Activated CD8-positive, alpha-beta memory T cell treated with anti-CD3 and anti-CD28 coated beads, Interleukin-2, amount 50 U/mL, for 1 hour (primary cell): ENCODE results near the gene FRYL.
"Not testable (repeated sequence)": the region's sequence is repeated elsewhere in the genome, so short reads cannot be mapped to it uniquely, and the experiment has no call there.

ENCODE experiments used
- DNase-seq: peaks from one replicate; pipeline ENCODE4 v3.0.0-alpha.2; 2020; ENCODE audit errors: extremely low read depth

FRYL gene

DNA sequence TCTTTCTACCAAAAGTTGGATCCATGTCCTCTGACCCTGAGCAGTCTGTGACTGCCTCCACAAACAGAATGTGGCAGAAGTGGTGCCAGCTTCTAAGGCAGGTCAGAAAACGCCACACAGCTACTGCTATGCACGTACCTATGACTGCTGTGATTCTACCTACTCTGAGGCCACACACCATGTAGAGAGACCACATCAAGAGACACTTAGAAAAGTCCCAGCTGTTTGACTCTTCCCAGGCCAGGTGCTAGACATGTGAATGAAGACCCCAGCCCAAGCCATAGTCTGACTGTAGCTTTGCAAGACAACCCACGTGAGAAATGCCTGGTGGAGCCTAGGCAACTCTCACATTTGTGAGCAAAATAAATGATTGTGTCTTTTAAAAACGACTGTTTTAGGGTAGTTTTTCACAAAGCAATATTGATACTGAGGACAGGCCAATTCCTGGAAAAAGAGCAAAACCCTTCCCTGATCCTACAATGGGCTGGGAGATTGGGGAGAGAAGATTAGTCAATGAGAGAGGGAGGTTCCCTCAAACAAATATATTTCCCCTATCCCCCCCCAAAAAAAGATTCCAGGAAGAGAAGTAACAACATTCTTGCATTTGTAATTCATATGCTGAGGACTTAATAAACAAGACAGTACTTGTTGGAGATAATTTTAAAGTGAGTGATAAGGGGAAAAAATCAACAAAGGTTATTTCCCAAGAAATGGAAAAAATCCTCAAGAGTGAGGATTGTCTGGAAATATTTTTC lies 33.3 kb downstream of the FRYL start:
- DNase-seq, result no peak

DNA sequence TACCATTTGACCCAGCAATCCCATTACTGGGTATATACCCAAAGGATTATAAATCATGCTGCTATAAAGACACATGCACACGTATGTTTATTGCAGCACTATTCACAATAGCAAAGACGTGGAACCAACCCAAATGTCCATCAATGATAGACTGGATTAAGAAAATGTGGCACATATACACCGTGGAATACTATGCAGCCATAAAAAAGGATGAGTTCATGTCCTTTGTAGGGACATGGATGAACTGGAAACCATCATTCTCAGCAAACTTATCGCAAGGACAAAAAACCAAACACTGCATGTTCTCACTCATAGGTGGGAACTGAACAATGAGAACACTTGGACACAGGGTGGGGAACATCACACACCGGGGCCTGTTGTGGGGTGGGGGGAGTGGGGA lies 34.9 kb downstream of the FRYL start:
- not testable (repeated sequence) for DNase-seq

DNA sequence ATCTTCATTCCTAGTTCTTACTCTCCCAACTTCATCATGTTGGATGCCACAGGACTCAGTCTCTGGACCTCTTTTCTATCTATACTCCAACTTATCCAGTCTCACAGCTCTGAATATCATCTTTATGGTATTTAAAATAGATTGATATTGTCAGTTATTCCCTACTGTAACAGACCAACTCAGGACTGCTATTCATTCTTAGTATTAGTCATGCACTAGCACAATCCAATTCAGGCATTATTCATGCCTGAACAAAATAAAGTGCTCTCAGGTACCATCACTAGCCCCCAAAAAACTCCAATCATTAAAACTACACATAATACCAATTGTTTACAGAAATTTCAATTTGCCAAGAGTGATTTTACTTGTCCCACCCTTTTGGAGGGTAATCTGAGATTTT lies 37.7 kb downstream of the FRYL start:
- no peak for DNase-seq

DNA sequence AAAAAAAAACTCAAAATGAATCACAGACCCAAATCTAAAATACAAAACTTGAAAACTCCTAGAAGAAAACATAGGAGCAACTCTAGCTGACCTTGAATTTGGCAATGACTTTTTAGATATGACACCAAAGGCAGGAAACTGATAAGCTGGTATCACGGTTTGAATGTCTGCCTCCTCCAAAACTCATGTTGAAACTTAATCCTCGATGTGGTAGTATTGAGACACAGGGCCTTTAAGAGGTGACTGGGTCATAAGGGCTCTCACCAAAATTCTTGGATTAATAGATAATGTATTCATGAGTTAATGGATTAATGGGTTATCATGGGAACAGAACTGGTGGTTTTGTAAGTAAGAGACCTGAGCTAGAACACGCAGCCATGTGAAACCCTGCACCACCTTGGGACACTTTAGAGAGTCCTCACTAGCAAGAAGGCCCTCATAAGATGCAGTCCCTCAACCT lies 40.5 kb downstream of the FRYL start:
- no peak for DNase-seq

DNA sequence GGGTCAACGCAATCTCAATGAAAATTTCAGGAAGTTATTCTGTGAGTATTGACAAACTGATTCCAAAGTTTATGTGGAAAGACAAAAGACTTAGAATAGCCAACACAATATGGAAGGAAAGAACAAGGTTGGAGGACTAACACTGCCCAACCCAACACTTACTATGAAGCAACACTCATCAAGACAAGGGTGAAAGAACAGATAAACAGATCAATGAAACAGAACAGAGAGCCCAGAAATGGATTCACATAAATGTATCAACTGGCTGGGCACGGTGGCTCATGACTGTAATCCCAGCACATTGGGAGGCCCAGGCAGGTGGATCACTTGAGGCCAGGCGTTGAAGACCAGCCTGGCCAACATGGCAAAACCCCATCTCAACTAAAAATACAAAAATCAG lies 41.2 kb downstream of the FRYL start:
- DNase-seq, result no peak

- DNase-seq, result not testable (repeated sequence)
Observed at GRCh38 chr4:48728906-48729496, 51.1 kb downstream of the FRYL start.

- no peak for DNase-seq
Observed at GRCh38 chr4:48727666-48728459, 52.2 kb downstream of the FRYL start.

GRCh38 chr4:48725414-48725813 lies 54.7 kb downstream of the FRYL start:
- DNase-seq, result no peak

- no peak for DNase-seq
Observed at GRCh38 chr4:48722509-48723446, 57.3 kb downstream of the FRYL start.

DNA sequence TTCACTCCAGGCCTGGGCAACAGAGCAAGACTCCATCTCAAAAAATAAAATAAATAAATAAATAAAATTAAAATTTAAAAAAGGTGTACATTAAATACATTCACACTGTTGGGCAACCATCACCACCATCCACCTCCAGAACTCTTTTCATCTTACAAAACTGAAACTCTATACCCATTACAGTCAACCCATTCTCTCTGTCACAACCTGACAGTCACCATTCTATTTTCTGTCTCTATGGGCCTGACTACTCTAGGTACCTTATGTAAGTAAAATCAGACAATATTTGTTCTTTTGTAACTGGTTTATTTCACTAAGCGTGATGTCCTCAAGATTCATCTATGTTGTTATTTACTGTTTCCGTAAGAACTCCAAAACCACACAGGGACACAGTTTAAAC lies 59.6 kb downstream of the FRYL start:
- no peak for DNase-seq

DNA sequence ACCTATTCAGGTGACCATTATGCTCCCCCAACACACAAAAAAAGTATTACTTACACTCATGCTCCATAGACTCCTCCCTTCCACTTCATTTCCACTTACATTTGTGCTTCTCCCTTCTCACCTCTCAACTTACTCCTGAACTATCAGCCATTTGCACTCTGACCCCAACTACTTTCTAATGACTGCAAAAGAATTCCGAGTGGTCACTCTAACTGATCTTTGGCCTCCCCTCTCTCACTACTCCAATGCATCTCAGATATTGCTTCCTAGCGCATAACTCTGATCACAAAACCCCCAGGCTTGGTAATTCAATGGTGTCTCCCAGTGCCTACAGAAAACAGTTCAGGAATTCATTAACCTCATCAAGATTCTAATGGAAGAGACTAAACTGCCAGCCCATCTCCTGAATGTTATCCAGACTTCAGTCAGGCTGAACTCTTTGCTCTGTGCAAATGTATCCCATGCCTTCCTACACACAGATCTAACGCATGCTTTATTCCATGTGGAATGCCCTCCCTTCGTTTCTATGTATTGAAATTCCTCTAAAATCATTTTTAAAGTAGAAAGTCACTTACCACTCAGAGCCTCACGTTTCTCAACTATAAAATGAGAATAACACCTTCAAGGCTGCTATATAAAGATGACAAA lies 61.1 kb downstream of the FRYL start:
- DNase-seq, result no peak

DNA sequence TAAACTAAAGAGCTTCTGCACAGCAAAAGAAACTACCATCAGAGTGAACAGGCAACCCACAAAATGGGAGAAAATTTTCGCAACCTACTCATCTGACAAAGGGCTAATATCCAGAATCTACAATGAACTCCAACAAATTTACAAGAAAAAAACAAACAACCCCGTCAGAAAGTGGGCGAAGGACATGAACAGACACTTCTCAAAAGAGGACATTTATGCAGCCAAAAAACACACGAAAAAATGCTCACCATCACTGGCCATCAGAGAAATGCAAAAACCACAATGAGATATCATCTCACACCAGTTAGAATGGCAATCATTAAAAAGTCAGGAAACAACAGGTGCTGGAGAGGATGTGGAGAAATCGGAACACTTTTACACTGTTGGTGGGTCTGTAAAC lies 63.8 kb downstream of the FRYL start:
- DNase-seq, result not testable (repeated sequence)

DNA sequence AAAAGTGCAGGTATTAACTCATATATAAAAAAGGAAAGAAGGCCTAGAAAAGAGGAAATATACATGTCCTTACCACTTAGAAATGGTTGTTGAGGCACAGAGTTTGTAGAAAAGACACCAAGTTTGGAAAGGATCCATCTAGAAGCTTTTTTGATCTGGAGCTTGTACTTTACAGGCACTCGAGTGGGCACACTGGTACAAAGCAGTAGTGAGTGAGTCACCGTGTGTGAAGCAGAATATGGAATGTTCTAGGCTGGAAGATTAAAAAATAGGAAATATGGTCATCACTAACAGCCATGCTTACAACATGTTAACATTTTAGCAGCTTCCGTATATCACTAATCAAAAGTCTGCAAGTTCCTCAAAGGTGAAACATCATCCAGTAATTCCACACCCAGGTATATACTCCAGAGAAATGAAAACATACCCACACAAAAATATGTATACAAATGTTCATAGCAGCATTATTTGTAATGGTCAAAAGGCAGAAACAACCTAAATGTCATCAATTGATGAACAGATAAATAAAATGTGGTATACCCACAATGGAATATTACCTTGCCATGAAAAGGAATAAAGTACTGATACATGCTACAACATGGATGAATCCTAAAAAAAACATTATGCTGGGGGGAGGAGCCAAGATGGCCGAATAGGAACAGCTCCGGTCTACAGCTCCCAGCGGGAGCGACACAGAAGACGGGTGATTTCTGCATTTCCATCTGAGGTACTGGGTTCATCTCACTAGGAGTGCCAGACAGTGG lies 69.5 kb downstream of the FRYL start:
- no peak for DNase-seq

GRCh38 chr4:48709901-48710300 lies 70.2 kb downstream of the FRYL start:
- DNase-seq, result no peak

DNA sequence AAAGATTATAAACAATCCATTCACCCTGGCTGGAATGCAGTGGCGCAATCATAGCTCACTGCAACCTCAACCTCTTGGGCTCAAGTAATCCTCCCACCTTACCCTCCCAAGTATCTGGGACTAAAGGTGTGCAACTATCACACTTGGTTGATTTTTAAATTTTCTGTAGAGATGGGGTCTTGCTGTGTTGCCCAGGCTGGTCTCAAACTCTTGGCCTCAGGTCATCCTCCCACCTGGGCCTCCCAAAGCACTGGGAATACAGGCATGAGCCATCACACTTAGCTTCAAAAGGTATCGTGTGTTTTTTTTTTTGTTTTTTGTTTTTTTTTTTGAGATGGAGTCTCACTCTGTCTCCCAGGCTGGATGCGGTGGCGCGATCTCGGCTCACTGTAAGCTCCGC lies 71.5 kb downstream of the FRYL start:
- no peak for DNase-seq

GRCh38 chr4:48706736-48707135 lies 73.3 kb downstream of the FRYL start:
- no peak for DNase-seq

- no peak for DNase-seq
Observed at GRCh38 chr4:48705609-48706008, 74.5 kb downstream of the FRYL start.

- no peak for DNase-seq
Observed at GRCh38 chr4:48704091-48704802, 75.8 kb downstream of the FRYL start.

- DNase-seq, result no peak
Observed at GRCh38 chr4:48699475-48699874, 80.6 kb downstream of the FRYL start.
